GM21423 (cell line): ENCODE measurements around the gene ANKS6.

Source experiments
- ATAC-seq: cut with Tn5 transposase; IDR thresholded peaks from one replicate; pipeline ENCODE4 v1.9.1; 2021; ENCODE audit warnings: mild to moderate bottlenecking, moderate library complexity; ENCODE audit not compliant: unreplicated experiment

The ANKS6 gene

DNA sequence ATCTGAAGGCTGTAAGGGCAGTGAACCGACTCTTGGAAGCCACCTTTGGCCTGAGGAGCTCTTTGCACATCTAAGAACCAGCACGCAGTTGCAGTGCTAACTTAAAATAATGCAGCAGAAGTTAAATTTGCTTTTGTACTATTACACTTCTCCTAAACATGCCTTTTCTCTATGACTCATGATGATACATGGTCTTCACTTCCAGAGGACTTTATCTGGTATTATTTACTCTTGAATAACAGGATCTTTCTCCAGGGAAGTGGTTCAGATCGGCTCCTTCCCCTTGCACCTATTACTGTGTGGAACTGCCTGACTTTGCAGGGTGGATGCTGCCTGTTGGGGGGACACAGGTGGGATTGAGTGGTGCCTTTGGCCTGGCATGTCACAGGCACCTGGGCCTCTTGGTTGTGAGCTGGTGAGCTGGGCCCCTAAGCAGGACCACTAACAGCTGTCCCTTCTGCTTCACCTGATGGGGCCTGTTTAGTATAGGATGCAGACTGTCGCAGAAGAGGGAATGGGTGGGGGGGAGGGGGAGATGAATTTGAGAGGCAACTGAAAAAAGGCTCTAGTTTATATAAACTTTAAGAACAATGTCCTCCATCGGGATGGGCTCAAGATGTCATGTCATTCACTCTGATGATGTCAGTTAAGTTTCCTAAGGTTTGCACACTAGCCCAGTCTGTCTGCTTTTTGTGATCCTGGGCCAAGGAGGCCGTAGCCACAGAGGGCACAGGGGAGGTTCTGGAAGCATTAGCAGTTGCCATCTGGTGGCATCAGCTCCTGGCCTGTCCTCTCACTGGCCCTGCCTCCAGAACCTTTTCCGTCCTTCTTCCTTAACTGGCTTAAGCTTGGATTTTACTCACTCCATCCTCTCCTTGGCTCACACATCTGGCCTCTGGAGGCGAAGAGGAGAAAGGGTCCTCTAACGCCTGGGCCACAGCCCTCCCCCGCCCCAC, 53.8 kb downstream of the ANKS6 start:
- no peak for ATAC-seq

GRCh38 chr9:98740226-98740881, 56.0 kb downstream of the ANKS6 start:
- no peak for ATAC-seq

DNA sequence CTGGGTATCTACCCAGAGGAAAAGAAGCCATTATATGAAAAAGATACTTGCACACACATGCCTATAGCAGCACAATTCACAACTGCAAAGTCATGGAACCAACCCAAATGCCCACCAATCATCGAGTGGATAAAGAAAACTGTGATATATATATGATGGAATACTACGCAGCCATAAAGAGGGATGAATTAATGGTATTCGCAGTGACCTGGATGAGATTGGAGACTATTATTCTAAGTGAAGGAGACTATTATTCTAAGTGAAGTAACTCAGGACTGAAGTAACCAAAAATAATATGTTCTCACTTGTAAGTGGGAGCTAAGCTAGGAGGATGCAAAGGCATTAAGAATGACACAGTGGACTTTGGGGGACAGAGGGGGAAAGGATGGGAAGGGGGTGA, 57.6 kb downstream of the ANKS6 start:
- ATAC-seq = no peak

- no peak for ATAC-seq
Measured at GRCh38 chr9:98736226-98736625, 60.1 kb downstream of the ANKS6 start.

DNA sequence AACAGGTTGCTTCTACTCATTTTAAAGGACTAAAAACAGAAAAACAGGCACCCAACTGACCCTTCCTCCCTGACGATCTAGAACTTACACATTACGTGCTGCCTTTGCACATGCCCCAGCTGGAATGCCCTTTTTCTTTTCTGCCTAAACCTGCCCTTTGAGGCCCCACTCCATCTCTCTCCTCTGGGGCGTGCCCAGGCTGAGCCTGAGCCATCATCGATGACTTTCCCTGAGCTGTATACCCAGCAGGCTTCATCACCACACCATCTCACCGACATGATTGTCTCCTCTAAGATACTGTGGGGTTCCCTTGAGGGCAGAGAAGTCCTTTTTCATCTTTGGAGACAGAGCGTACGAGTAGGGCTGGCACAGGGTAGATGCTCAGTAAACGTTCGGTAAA, 63.6 kb downstream of the ANKS6 start:
- no peak for ATAC-seq

GRCh38 chr9:98732091-98732490, 64.3 kb downstream of the ANKS6 start:
- ATAC-seq = no peak

DNA sequence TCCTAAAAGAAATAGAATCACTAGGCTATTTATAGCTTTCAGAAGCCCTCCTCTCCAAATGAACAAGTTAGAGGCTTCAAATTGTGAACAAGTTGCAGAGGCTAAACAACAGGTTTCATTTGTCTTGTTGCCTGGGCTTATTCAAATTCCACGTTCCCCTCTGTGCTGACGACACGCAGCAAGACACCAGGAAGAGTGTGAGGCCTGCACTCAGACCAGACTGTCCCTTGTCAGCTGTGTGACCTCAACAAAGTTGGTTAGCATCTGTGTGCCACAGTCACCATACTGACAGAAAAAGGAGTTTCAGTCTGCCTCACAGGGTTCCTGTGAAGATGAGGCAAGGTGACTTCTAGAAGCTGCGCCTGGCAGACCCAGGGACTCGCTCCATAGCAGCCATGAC, 65.5 kb downstream of the ANKS6 start:
- no peak for ATAC-seq

- ATAC-seq = no peak
Measured at GRCh38 chr9:98728500-98728899, 67.9 kb downstream of the ANKS6 start.

DNA sequence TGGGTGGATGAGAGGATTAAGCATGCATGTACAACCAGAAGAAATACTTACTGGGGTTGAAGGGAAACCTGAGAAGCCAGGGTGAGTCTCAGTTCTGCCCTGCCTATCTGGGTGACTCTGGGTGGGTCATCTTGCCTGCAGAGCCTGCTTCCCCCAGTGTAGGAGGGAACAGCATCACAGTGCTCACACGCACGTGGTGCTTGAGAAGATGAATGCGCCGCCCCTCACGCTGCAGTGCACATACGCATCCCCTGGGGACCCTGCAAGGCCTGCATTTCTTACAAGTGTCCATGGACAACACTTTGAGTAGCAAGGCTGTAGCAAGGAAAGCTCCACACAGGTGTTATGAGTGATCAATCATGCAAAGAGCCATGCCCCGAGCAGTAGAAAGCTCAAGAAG, 68.9 kb downstream of the ANKS6 start:
- ATAC-seq = no peak

- ATAC-seq = no peak
Measured at GRCh38 chr9:98726735-98727134, 69.6 kb downstream of the ANKS6 start.

DNA sequence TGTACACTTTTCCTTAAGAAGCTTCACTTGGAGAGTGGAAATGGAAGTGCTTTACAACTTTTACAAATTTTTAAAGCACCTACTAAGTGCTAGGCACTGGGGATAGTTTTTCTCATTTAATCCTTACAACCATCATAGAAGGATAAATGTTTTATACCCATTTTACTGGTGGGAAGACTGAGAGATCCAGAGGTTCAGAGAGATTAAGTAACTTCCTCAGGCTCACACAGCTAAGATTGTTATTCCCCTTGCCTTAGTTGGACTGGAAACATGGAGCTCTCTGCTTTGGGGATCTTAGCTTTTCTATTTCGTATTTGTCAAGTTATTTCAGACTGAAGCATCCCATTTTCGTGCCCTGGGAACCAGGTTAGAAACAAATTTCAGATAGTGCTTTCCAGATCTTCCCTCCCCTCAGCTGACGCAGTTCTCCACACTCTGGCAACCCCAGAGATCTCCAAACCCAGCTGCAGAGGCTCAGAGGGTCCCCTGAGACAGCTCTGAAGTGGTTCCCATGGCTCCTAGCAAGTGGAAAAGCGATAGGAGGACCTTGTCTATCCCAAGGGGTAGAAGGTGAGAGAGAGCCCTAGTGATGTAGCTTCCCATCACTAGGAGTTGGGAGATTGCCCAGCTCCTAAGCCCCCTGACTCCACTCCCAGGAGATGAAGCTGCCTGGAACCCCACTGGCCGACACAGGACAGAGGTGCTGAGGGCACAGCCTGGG, 71.4 kb downstream of the ANKS6 start:
- no peak for ATAC-seq

DNA sequence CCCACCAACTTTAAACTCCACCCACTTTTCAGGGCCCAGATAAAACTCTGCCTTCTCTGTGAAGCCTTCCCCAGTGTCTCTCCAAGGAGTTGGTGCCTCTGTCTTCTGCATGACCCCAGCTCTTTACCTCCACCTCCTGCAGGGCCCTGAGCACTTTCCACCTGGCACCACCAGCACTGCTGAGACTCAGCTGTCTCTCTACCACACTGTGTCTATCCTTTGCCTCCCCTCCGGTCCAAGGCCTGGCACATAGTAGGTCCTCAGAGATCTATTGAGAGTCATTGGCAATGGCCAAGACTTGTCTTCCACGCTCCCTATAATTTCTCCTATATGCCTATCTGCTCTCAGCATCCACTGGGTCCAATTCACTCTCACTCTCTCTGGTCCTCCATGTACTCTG, 74.7 kb downstream of the ANKS6 start:
- ATAC-seq = no peak

DNA sequence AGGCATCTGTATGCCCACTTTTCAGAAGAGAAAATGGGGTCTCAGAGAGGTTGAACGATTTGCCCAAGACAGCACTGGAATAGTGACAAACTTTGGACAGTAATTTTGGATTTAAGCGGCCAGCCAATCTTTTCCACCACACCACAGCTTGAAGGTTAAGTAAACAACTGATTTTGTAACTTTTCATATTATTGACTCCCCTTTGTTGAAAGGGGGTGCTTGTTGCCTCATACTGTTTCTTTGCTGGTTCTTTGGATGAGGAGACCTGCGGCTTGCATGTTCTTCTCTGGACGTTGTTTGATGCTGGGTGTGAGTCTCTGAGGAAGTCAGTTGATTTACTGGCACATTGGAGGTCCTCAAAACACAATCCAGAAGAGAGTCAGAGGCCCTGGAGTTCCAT, 76.0 kb downstream of the ANKS6 start:
- ATAC-seq = no peak

DNA sequence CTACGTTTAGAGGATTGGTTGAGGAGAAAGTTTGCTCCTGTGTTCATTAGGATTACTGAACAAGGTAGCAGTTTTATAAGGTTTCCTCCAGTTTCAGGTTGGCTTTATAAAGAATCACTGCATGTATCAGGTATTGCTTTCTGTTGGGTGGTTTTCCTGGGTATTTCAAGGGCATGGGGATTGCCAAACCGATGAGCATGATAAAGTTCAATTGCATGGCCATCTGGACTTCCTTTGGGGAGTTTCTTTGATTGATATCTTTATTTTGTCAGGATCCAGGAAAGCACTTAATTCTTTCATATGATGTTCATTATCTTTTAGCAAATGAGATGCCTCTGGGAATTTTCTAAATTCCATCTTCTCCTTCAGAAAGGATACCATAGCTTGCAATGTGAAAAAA, 77.3 kb downstream of the ANKS6 start:
- ATAC-seq = no peak

DNA sequence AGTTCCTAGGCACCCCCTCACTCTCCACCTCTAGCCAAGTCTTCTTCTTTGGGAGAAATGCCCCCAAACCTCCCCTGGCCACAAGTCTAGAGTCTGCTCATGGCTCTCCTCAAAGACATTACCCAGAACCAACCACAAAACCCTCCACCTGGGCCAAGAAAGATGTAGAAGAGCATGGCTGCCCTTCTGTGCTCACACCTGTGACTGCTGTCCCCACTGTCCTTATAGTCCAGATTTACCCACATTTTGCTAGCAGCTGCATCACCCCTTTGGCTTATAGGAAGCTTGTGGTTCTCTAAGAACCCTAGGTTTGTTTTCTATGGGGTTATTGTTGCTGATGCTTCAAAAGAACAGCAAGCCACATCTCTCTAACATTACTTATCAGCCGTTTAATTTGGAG, 81.5 kb downstream of the ANKS6 start:
- no peak for ATAC-seq

GRCh38 chr9:98712987-98713386, 83.4 kb downstream of the ANKS6 start:
- ATAC-seq = no peak

- ATAC-seq = no peak
Measured at GRCh38 chr9:98709968-98710965, 86.1 kb downstream of the ANKS6 start.

GRCh38 chr9:98708933-98709911, 87.1 kb downstream of the ANKS6 start, which contains the start of gene GABBR2:
Gene GABBR2 (minus strand): TSS chr9:98708935. CDS start chr9:98708737, 198 bp downstream.
- ATAC-seq = no peak
